C4-2B (cell line): ENCODE data around the gene POLD1.

Experiments
- H3K27ac ChIP-seq: fragments of 450-650 bp; 2 replicates; pipeline ENCODE4 v1.5.1; 2017
- CTCF ChIP-seq: fragments of 450-650 bp; conservative IDR thresholded peaks from 2 replicates; pipeline ENCODE4 v1.5.1; 2017; ENCODE audit warnings: mild to moderate bottlenecking
- ZFX ChIP-seq: fragments of 450-650 bp; IDR thresholded peaks from 2 replicates; pipeline ENCODE4 v1.6.1; 2017

Gene POLD1

GRCh38 chr19:50457300-50457699, 73.2 kb downstream of the POLD1 start:
- TF ChIP-seq ZFX (no peak), CTCF (no peak)
- no peak overlapping the region for H3K27ac ChIP-seq

- no peak for TF ChIP-seq CTCF
- no peak for TF ChIP-seq ZFX
- no peak overlapping the region for H3K27ac ChIP-seq
Measured at GRCh38 chr19:50458396-50459066, 74.4 kb downstream of the POLD1 start.

- H3K27ac ChIP-seq, result no peak overlapping the region
- TF ChIP-seq ZFX (no peak), CTCF (no peak)
Measured at GRCh38 chr19:50459067-50459456, 74.9 kb downstream of the POLD1 start.

- no peak overlapping the region for H3K27ac ChIP-seq
- TF ChIP-seq CTCF (no peak), ZFX (no peak)
Measured at GRCh38 chr19:50459638-50460037, 75.5 kb downstream of the POLD1 start.

GRCh38 chr19:50460161-50460765, 76.1 kb downstream of the POLD1 start:
- H3K27ac ChIP-seq, result no peak overlapping the region
- TF ChIP-seq ZFX (no peak), CTCF (no peak)

- peak; percentile 92 for TF ChIP-seq CTCF
- no peak for TF ChIP-seq ZFX
- no peak overlapping the region for H3K27ac ChIP-seq
Measured at GRCh38 chr19:50461066-50461875, 77.1 kb downstream of the POLD1 start.

GRCh38 chr19:50462970-50463369, 78.8 kb downstream of the POLD1 start:
- TF ChIP-seq ZFX (no peak), CTCF (no peak)
- no peak overlapping the region for H3K27ac ChIP-seq
